PC-9 (cell line): Measurements from ENCODE around the gene SLCO4C1. TPM values are rescaled to one million over a fixed set of nuclear protein-coding genes. Genes with fewer than 3 reads are reported as not detected.

ENCODE experiments used
- BruUV-seq: library from RNA; stranded (reverse); fragments of 400-500 nt; replicated peaks from 2 replicates; lab custom pipeline; 2021; lab: Mats Ljungman, UMichigan
- CTCF ChIA-PET: fragments of 300-600 bp; sonication (Branson Sonifier 250); formaldehyde crosslinking; loops from one replicate; lab custom pipeline; 2022; ENCODE audit warnings: antibody characterized with exemption; lab: Charles Lee
- POLR2A ChIA-PET: fragments of 300-600 bp; sonication (Branson Sonifier 250); formaldehyde crosslinking; loops from one replicate; lab custom pipeline; 2022; ENCODE audit warnings: antibody characterized with exemption; ENCODE audit not compliant: unreplicated experiment; lab: Charles Lee
- DNase-seq, 2 experiments: peaks; one replicate each; pipeline versions ENCODE4 v3.0.0 to v3.0.0-alpha.2; 2015 to 2022; ENCODE audit warnings: mixed read lengths in 1 of 2
- H2AFZ ChIP-seq: fragments of 200-600 bp; sonication (generic); 2 replicates; pipeline ENCODE4 v1.8.1; 2017; ENCODE audit warnings: antibody characterized with exemption
- H3F3A ChIP-seq: fragments of 200-600 bp; sonication (generic); 2 replicates; pipeline ENCODE4 v1.8.1; 2017; ENCODE audit warnings: antibody characterized with exemption, mild to moderate bottlenecking, low read depth; ENCODE audit not compliant: insufficient read depth
- H3K27ac ChIP-seq: fragments of 200-600 bp; sonication (generic); 2 replicates; pipeline ENCODE4 v1.6.1; 2016; ENCODE audit warnings: mixed run types
- H3K27me3 ChIP-seq: fragments of 200-600 bp; sonication (generic); 2 replicates; pipeline ENCODE4 v1.6.1; 2016; ENCODE audit warnings: low read depth, mixed run types; ENCODE audit not compliant: insufficient read depth
- H3K36me3 ChIP-seq: fragments of 200-600 bp; sonication (generic); 2 replicates; pipeline ENCODE4 v1.6.1; 2016; ENCODE audit warnings: low read depth, mixed run types
- H3K4me1 ChIP-seq: fragments of 200-600 bp; sonication (generic); replicated peaks from 2 replicates; pipeline ENCODE4 v1.6.1; 2016; ENCODE audit warnings: mixed run types; ENCODE audit not compliant: insufficient read depth
- H3K4me2 ChIP-seq: fragments of 200-600 bp; sonication (generic); 2 replicates; pipeline ENCODE4 v1.6.1; 2017; ENCODE audit warnings: mixed run types
- H3K4me3 ChIP-seq: fragments of 200-600 bp; sonication (generic); 2 replicates; pipeline ENCODE4 v1.6.1; 2016; ENCODE audit warnings: mixed run types
- H3K79me2 ChIP-seq: fragments of 200-600 bp; sonication (generic); 2 replicates; pipeline ENCODE4 v1.6.1; 2017; ENCODE audit warnings: low read depth, mixed run types
- H3K9me2 ChIP-seq: fragments of 200-600 bp; sonication (generic); 2 replicates; pipeline ENCODE4 v1.8.1; 2017; ENCODE audit warnings: mild to moderate bottlenecking; ENCODE audit not compliant: insufficient read depth
- H3K9me3 ChIP-seq: fragments of 200-600 bp; sonication (generic); 2 replicates; pipeline ENCODE4 v1.8.1; 2016; ENCODE audit warnings: low read depth; ENCODE audit not compliant: insufficient read depth
- H4K20me1 ChIP-seq: fragments of 200-600 bp; sonication (generic); 2 replicates; pipeline ENCODE4 v1.8.1; 2017; ENCODE audit not compliant: insufficient read depth
- CTCF ChIP-seq: fragments of 200-600 bp; sonication (generic); conservative IDR thresholded peaks from 2 replicates; pipeline ENCODE4 v1.6.1; 2017; ENCODE audit warnings: mixed run types, antibody characterized with exemption, mild to moderate bottlenecking, moderate library complexity
- EZH2 ChIP-seq: fragments of 200-600 bp; sonication (generic); IDR thresholded peaks from 2 replicates; pipeline ENCODE4 v1.8.0; 2017; ENCODE audit warnings: antibody characterized with exemption, low read depth
- intact Hi-C: fragments of 100-400 bp; cut with micrococcal nuclease; formaldehyde crosslinking; loops from one replicate; pipeline ENCODE4 v1.10.0; 2022; ENCODE audit not compliant: unreplicated experiment
- total RNA-seq: library from RNA; stranded (reverse); gene quantifications from 2 replicates; pipeline ENCODE4 v1.2.3, GENCODE V29; 2021

SLCO4C1 gene
- total RNA-seq, 1 experiment from 2014 or later = 2.5 TPM

DNA sequence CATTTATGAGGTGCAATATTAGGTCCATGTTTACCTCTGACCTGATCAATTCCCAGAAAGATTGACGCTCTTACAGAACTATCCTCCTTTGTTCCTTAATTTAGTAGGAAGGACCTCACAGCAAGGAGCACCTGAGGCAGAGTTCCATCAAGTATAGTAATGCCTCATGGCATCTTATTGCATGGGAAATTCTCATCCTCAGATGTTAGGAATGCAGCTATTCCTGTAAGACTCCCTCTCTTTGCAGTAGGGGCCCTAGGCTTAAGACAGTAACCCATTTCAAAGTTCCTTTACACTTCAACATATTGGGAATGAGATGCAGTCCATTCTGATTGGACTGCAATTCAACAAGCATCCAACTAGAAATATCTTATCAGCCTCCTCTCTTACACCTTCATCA, 69.8 kb downstream of the SLCO4C1 start:
- intact Hi-C loops = no loop called here
- H3K27ac ChIP-seq = no peak overlapping the region
- H3K79me2 ChIP-seq = no peaks in the 10 kb centered on the region
- no peaks in the 10 kb centered on the region for H4K20me1 ChIP-seq
- no peak overlapping the region for H2AFZ ChIP-seq
- H3F3A ChIP-seq = no peaks in the 10 kb centered on the region
- no peak overlapping the region for H3K4me2 ChIP-seq
- H3K4me3 ChIP-seq = no peak overlapping the region
- H3K9me2 ChIP-seq = no peaks in the 10 kb centered on the region; the same call in 1 of the 2 replicates
- no peaks in the 10 kb centered on the region; the same call in 1 of the 2 replicates for H3K9me3 ChIP-seq
- no TSS peak for BruUV-seq
- H3K36me3 ChIP-seq = no peaks in the 10 kb centered on the region
- TF ChIP-seq CTCF (no peak), EZH2 (no peak)
- ChIA-PET POLR2A (no interaction called here), CTCF (interaction anchor here (0.6 kb wide), 1 partner anchor 585 kb away, joined by 14 read pairs; no protein-coding TSS in a partner anchor)
- H3K27me3 ChIP-seq = no peaks in the 10 kb centered on the region
- DNase-seq = peak in 1 of 2 experiments; percentile 38
- no peaks in the 10 kb centered on the region for H3K4me1 ChIP-seq

DNA sequence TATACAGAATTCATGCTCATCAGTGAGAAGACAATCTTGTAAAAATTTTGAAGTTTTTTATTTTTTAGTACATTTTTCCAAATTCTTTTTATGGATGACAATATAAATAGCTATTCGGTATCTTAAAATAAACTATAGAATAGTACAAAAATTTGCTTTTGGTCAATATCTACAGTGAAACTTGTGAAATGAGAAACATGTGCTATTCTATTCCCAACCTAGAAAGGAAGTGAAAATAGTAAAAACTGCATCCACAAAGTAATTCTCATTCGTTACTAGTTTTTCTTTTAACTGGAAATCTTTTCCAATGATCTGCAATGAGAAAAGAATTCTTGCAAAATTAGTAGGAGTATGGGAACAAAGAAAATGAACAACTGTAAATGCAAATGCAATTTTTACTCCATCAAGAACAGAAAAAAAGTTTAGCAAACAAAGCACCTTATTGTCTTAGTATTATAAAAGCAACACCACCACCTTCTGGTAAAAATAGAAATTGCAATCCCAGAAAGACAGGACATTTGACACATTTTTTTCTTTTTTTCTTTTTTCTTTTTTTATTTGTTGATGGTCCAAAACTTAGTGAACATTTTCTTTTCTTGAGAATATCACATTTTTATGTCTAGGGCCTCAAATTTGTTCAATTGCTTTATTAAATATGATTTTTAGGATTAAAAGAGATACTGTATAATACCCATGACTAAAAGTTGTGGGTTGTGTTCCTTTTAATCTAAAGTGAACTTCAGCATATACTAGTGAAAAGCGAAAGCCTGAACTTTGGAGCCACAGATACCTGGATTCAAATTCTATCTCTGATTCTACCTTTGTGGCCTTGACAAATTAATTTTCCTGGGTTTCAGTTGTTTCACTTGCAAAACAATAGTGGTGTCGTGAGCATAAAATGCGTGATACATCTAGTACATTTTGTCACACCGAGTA, 72.3 kb downstream of the SLCO4C1 start:
- Histone ChIP-seq H3K4me2 (no peak overlapping the region), H3K27ac (no peak overlapping the region), H3K4me3 (no peak overlapping the region), H3K79me2 (no peaks in the 10 kb centered on the region), H3K4me1 (no peaks in the 10 kb centered on the region), H3F3A (no peaks in the 10 kb centered on the region), H4K20me1 (no peaks in the 10 kb centered on the region), H3K36me3 (no peaks in the 10 kb centered on the region), H3K9me2 (no peaks in the 10 kb centered on the region; the same call in 1 of the 2 replicates), H2AFZ (no peak overlapping the region), H3K9me3 (no peaks in the 10 kb centered on the region), H3K27me3 (no peaks in the 10 kb centered on the region)
- no TSS peak for BruUV-seq
- ChIA-PET CTCF (no interaction called here), POLR2A (no interaction called here)
- peak; percentile 84 for TF ChIP-seq CTCF
- no peak for TF ChIP-seq EZH2
- intact Hi-C loops = loop anchor here (5.0 kb wide), 1 partner anchor 282 kb away; no protein-coding TSS in a partner anchor
- DNase-seq = no peak

- H2AFZ ChIP-seq = no peak overlapping the region
- no peaks in the 10 kb centered on the region for H3K9me3 ChIP-seq
- H4K20me1 ChIP-seq = no peaks in the 10 kb centered on the region
- ChIA-PET CTCF (no interaction called here), POLR2A (no interaction called here)
- no peak overlapping the region for H3K4me3 ChIP-seq
- no peaks in the 10 kb centered on the region for H3F3A ChIP-seq
- TF ChIP-seq EZH2 = no peak
- no peak for TF ChIP-seq CTCF
- H3K4me1 ChIP-seq = no peaks in the 10 kb centered on the region
- BruUV-seq = no TSS peak
- H3K27ac ChIP-seq = no peak overlapping the region
- no peaks in the 10 kb centered on the region for H3K27me3 ChIP-seq
- H3K36me3 ChIP-seq = no peaks in the 10 kb centered on the region
- DNase-seq = no peak
- no peaks in the 10 kb centered on the region for H3K9me2 ChIP-seq
- intact Hi-C loops = loop anchor here (5.0 kb wide), 1 partner anchor 280 kb away; no protein-coding TSS in a partner anchor
- no peak overlapping the region for H3K4me2 ChIP-seq
- H3K79me2 ChIP-seq = no peaks in the 10 kb centered on the region
Measured at GRCh38 chr5:102222772-102223171, 73.3 kb downstream of the SLCO4C1 start.
